ENCODE data around the gene PIH1D2. TPM values are rescaled to one million over a fixed set of nuclear protein-coding genes. Genes with fewer than 3 reads are reported as not detected.
"Not testable (repeated sequence)": the region's sequence is repeated elsewhere in the genome, so short reads cannot be mapped to it uniquely, and the experiment has no call there.

Gene PIH1D2
- total RNA-seq, 2 donors from 2014 or later: 0.54 to 0.87 TPM

- H3K27ac Mint-ChIP-seq: peak overlapping the region; percentile 99
- H3K36me3 Mint-ChIP-seq (ENCODE audit: low read depth): peaks cover 100% of the 10 kb centered on the region
- H3K4me1 Mint-ChIP-seq: peaks cover 51% of the 10 kb centered on the region
- no peaks in the 10 kb centered on the region for H3K9me3 Mint-ChIP-seq
- ATAC-seq (replicated peaks): no peak
- H3K27me3 Mint-ChIP-seq: no peaks in the 10 kb centered on the region
- peak overlapping the region; percentile 100 for H3K4me3 Mint-ChIP-seq
Measured at GRCh38 chr11:112087212-112087611, 13.4 kb upstream of the PIH1D2 start.

GRCh38 chr11:112086422-112087191 is 12.8 kb upstream of the PIH1D2 start, which contains the start of the genes SDHD and TIMM8B:
TSS of gene SDHD (plus strand) at chr11:112086873. CDS start at chr11:112086908, 35 bp downstream.
TSS of gene TIMM8B (minus strand) at chr11:112086756. CDS start at chr11:112086723, 33 bp downstream.
- H3K4me1 Mint-ChIP-seq: peaks cover 51% of the 10 kb centered on the region
- peaks cover 100% of the 10 kb centered on the region for H3K36me3 Mint-ChIP-seq (ENCODE audit: low read depth)
- no peaks in the 10 kb centered on the region for H3K27me3 Mint-ChIP-seq
- no peaks in the 10 kb centered on the region for H3K9me3 Mint-ChIP-seq
- peak within 1 kb of the TSS; percentile 99 for H3K27ac Mint-ChIP-seq
- peak within 1 kb of the TSS; percentile 100 for H3K4me3 Mint-ChIP-seq
- ATAC-seq (replicated peaks): peak; percentile 89

GRCh38 chr11:112085822-112086421 is 12.1 kb upstream of the PIH1D2 start:
- Mint-ChIP-seq H3K4me1 (peaks cover 51% of the 10 kb centered on the region), H3K27ac (peak overlapping the region; percentile 99), H3K4me3 (peak overlapping the region; percentile 100), H3K36me3 (ENCODE audit: low read depth) (peaks cover 100% of the 10 kb centered on the region), H3K9me3 (no peaks in the 10 kb centered on the region), H3K27me3 (no peaks in the 10 kb centered on the region)
- peak; percentile 54 for ATAC-seq (replicated peaks)

GRCh38 chr11:112082729-112083128 is 8.9 kb upstream of the PIH1D2 start:
- Mint-ChIP-seq H3K4me3 (peak overlapping the region; percentile 56), H3K36me3 (ENCODE audit: low read depth) (peaks cover 99% of the 10 kb centered on the region), H3K27me3 (no peaks in the 10 kb centered on the region), H3K9me3 (no peaks in the 10 kb centered on the region), H3K27ac (peak overlapping the region; percentile 96), H3K4me1 (peaks cover 34% of the 10 kb centered on the region)
- peak; percentile 81 for ATAC-seq (replicated peaks)

- H3K4me3 Mint-ChIP-seq: no peak overlapping the region
- no peak overlapping the region for H3K27ac Mint-ChIP-seq
- no peaks in the 10 kb centered on the region for H3K27me3 Mint-ChIP-seq
- H3K9me3 Mint-ChIP-seq: no peaks in the 10 kb centered on the region
- no peaks in the 10 kb centered on the region for H3K4me1 Mint-ChIP-seq
- H3K36me3 Mint-ChIP-seq (ENCODE audit: low read depth): peaks cover 61% of the 10 kb centered on the region
- no peak for ATAC-seq (replicated peaks)
Measured at GRCh38 chr11:112062923-112063322, 10.9 kb downstream of the PIH1D2 start.

- H3K36me3 Mint-ChIP-seq (ENCODE audit: low read depth): peaks cover 87% of the 10 kb centered on the region
- H3K4me1 Mint-ChIP-seq: peaks cover 10% of the 10 kb centered on the region
- no peak overlapping the region for H3K27ac Mint-ChIP-seq
- H3K27me3 Mint-ChIP-seq: no peaks in the 10 kb centered on the region
- no peaks in the 10 kb centered on the region for H3K9me3 Mint-ChIP-seq
- ATAC-seq (replicated peaks): no peak
- H3K4me3 Mint-ChIP-seq: no peak overlapping the region
Measured at GRCh38 chr11:112058103-112058502, 15.7 kb downstream of the PIH1D2 start.

GRCh38 chr11:112057170-112057569 is 16.6 kb downstream of the PIH1D2 start:
- Mint-ChIP-seq H3K9me3 (no peaks in the 10 kb centered on the region), H3K4me3 (peak overlapping the region; percentile 57), H3K27me3 (no peaks in the 10 kb centered on the region), H3K4me1 (peaks cover 10% of the 10 kb centered on the region), H3K36me3 (ENCODE audit: low read depth) (peaks cover 84% of the 10 kb centered on the region), H3K27ac (peak overlapping the region; percentile 82)
- ATAC-seq (replicated peaks): peak; percentile 95

GRCh38 chr11:112051768-112052167 is 22.0 kb downstream of the PIH1D2 start:
- ATAC-seq (replicated peaks): no peak
- Mint-ChIP-seq H3K4me3 (no peak overlapping the region), H3K27ac (no peak overlapping the region), H3K36me3 (ENCODE audit: low read depth) (peaks cover 92% of the 10 kb centered on the region), H3K9me3 (no peaks in the 10 kb centered on the region), H3K4me1 (peaks cover 5% of the 10 kb centered on the region), H3K27me3 (no peaks in the 10 kb centered on the region)

GRCh38 chr11:112050721-112051120 is 23.1 kb downstream of the PIH1D2 start:
- Mint-ChIP-seq H3K4me3 (no peak overlapping the region), H3K36me3 (ENCODE audit: low read depth) (peaks cover 93% of the 10 kb centered on the region), H3K9me3 (no peaks in the 10 kb centered on the region), H3K4me1 (peaks cover 5% of the 10 kb centered on the region), H3K27me3 (no peaks in the 10 kb centered on the region), H3K27ac (no peak overlapping the region)
- no peak for ATAC-seq (replicated peaks)

GRCh38 chr11:112049777-112050176 is 24.0 kb downstream of the PIH1D2 start:
- Mint-ChIP-seq H3K27me3 (no peaks in the 10 kb centered on the region), H3K4me3 (no peak overlapping the region), H3K36me3 (ENCODE audit: low read depth) (peaks cover 94% of the 10 kb centered on the region), H3K9me3 (no peaks in the 10 kb centered on the region), H3K27ac (no peak overlapping the region), H3K4me1 (peaks cover 5% of the 10 kb centered on the region)
- ATAC-seq (replicated peaks): no peak

GRCh38 chr11:112048256-112048655 is 25.6 kb downstream of the PIH1D2 start:
- ATAC-seq (replicated peaks); H3K9me3 Mint-ChIP-seq; H3K27me3 Mint-ChIP-seq; H3K4me1 Mint-ChIP-seq; H3K4me3 Mint-ChIP-seq; H3K27ac Mint-ChIP-seq: not testable (repeated sequence)
- peaks cover 94% of the 10 kb centered on the region for H3K36me3 Mint-ChIP-seq (ENCODE audit: low read depth)

- H3K27ac Mint-ChIP-seq: not testable (repeated sequence)
Measured at GRCh38 chr11:112046647-112047046, 27.2 kb downstream of the PIH1D2 start.

GRCh38 chr11:112044961-112045360 is 28.9 kb downstream of the PIH1D2 start:
- Mint-ChIP-seq H3K9me3 (no peaks in the 10 kb centered on the region), H3K4me3 (no peak overlapping the region), H3K36me3 (ENCODE audit: low read depth) (peaks cover 91% of the 10 kb centered on the region), H3K4me1 (peaks cover 5% of the 10 kb centered on the region), H3K27ac (no peak overlapping the region), H3K27me3 (no peaks in the 10 kb centered on the region)
- ATAC-seq (replicated peaks): no peak

More at GRCh38 chr11:112046647-112047046, 27.2 kb downstream of the PIH1D2 start:
- H3K36me3 Mint-ChIP-seq (ENCODE audit: low read depth): peaks cover 94% of the 10 kb centered on the region
- not testable (repeated sequence) for H3K4me1 Mint-ChIP-seq; H3K4me3 Mint-ChIP-seq; H3K27me3 Mint-ChIP-seq; H3K9me3 Mint-ChIP-seq; ATAC-seq (replicated peaks)

GRCh38 chr11:112042961-112043304 is 30.9 kb downstream of the PIH1D2 start:
- H3K9me3 Mint-ChIP-seq: no peaks in the 10 kb centered on the region

More at GRCh38 chr11:112042961-112043304, 30.9 kb downstream of the PIH1D2 start:
- peaks cover 93% of the 10 kb centered on the region for H3K36me3 Mint-ChIP-seq (ENCODE audit: low read depth)
- H3K27me3 Mint-ChIP-seq: no peaks in the 10 kb centered on the region
- H3K4me3 Mint-ChIP-seq: no peak overlapping the region
- peaks cover under 1% of the 10 kb centered on the region for H3K4me1 Mint-ChIP-seq
- ATAC-seq (replicated peaks): no peak
- no peak overlapping the region for H3K27ac Mint-ChIP-seq
